Spinal cord (tissue), 10 donors: ENCODE measurements around the gene RTN4R. TPM values are rescaled to one million over a fixed set of nuclear protein-coding genes. Genes with fewer than 3 reads are reported as not detected.
A peak's percentile ranks its signal among the peaks of the same experiment; 100 is the strongest.
"Not testable (repeated sequence)": the region's sequence is repeated elsewhere in the genome, so short reads cannot be mapped to it uniquely, and the experiment has no call there.

ENCODE experiments used
- DNase-seq, 6 donors: peaks; one replicate each; pipeline versions ENCODE4 v3.0.0 to v3.0.0-alpha.2; 2013 to 2015; ENCODE audit warnings: low spot score in 6 of 6, low read depth in 4 of 6
- H3K27ac ChIP-seq: one replicate; pipeline ENCODE4 v1.5.1; 2013; ENCODE audit warnings: low read depth, low read length, control low read depth
- H3K27me3 ChIP-seq: one replicate; pipeline ENCODE4 v1.6.1; 2013; ENCODE audit warnings: low read length; ENCODE audit not compliant: control insufficient read depth, insufficient read depth
- H3K36me3 ChIP-seq: one replicate; pipeline ENCODE4 v1.6.1; 2013; ENCODE audit warnings: low read length; ENCODE audit not compliant: control insufficient read depth, insufficient read depth
- H3K4me1 ChIP-seq: one replicate; pipeline ENCODE4 v1.6.1; 2013; ENCODE audit warnings: low read length; ENCODE audit not compliant: control insufficient read depth, insufficient read depth
- H3K4me3 ChIP-seq: one replicate; pipeline ENCODE4 v1.5.1; 2013; ENCODE audit warnings: low read depth, low read length, control low read depth
- H3K9me3 ChIP-seq: one replicate; pipeline ENCODE4 v1.6.1; 2013; ENCODE audit warnings: low read length; ENCODE audit not compliant: control insufficient read depth, insufficient read depth
- WGBS: methylation state at CpG from one replicate; pipeline ENCODE4 v1.1.5; 2013; ENCODE audit warnings: missing lambda C conversion rate; ENCODE audit not compliant: insufficient coverage; 5-methylcytosine and 5-hydroxymethylcytosine counted together
- polyA plus RNA-seq, 2 donors: library from polyadenylated mRNA; unstranded; fragments of 120-200 nt; gene quantifications; one replicate each; pipeline ENCODE4 v1.2.1, GENCODE V29; 2013; ENCODE audit not compliant: insufficient read length in 2 of 2
- total RNA-seq, 2 donors: library from RNA; depleted of rRNA in 1 of 2; stranded (reverse); fragments of 120-200 nt in 1 of 2; fragments of >200 nt in 1 of 2; gene quantifications; one replicate each; pipeline versions ENCODE4 v1.2.3 to v1.2.4, GENCODE V29; 2013 to 2014
- donor health status: healthy.

Gene RTN4R
- total and polyA plus RNA-seq, 4 donors: 5.4 to 25.9 (median 16.6) TPM

DNA sequence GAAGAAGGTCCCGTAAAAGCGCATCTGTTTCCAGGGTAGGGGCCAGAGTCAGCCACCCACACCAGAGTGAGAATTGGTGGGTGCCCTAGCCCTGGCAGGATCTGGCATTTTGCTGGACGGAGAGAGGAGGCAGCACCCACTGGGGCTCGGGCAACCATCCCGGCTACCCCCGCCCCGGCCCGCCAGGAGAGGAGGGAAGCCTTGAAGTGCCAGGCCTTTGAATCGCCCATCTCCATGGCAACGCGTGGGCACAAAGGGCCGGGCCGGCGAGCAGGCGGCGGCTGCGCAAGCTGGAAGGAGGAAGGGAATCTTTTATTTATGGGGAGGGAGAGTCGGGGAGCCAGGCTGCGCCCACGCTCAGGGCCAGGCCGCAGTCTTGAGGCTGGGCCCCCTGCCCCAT is 12.0 kb upstream of the RTN4R start:
- not testable (repeated sequence) for H3K27me3 ChIP-seq, H3K27ac ChIP-seq, H3K4me3 ChIP-seq, H3K36me3 ChIP-seq, H3K9me3 ChIP-seq
- WGBS: 32% methylated on average over 3 of the region's 21 CpGs
- H3K4me1 ChIP-seq: peaks cover 34% of the 10 kb centered on the region
- DNase-seq: peak in 2 of 6 donors; percentile 83 to 91

DNA sequence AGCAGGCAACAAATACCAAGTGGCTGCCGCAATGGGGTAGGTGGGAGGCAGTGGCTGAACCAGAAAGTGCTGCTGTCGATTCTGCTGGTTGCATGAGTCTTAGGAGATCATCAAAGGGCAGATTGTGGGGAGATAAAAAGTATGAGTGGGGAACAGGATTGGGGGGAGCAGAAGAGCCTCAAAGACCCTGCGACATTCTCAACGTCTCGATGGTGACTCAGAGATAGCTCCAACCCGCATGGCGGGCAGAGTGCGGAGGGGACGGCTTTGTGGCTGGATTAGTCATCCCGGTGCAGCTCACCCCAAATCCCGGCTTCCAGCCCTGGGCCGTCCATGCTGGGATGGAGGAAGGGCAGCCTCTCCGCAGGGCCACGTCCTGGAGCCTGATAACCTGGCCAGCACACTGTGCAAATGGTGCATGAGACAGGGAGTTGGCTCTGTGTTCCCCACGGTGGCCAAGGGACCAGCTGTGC is 11.6 kb upstream of the RTN4R start:
- DNase-seq: no peak
- WGBS: 72% methylated on average over 15 of the region's 15 CpGs
- Histone ChIP-seq H3K4me1 (peaks cover 34% of the 10 kb centered on the region), H3K36me3 (no peaks in the 10 kb centered on the region), H3K27ac (no peak overlapping the region), H3K27me3 (no peaks in the 10 kb centered on the region), H3K4me3 (no peak overlapping the region), H3K9me3 (no peaks in the 10 kb centered on the region)

DNA sequence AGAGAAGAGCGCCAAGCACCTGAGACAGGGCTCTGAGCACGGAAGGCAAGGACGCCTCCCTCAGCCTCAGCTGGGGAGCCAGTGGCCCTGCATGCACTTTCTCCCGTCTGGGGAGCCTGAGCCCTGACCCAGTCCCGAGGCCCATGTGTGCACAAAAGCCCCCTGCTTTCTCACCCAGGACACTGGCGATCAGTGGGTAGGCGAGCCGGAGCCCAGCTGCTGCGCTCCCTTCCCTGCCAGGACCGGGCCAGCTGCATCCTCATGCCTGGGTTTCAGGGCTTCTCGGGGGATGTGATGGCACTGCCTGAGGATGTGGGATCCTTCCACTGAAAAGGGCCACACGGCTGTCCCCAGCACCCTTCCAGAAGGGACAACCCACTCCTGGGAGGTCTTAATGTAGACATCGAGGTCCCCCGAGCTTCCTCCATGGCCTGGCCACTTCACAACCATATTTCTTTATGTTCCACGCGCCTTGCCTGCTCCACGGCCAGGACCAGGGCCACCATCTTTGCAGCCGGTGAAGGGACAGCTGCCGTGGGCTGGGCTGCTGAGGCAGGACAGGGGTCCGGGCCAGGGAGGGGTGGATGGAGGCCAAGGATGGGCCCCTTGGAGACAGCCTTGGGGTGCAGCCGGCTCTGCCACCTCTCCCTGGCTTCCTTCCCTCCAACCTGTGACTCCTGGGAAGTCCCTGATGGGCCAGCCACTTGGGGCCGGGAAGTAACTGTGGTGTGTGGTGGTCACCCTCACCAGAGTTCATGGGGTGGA is 10.8 kb upstream of the RTN4R start:
- not testable (repeated sequence) for H3K27me3 ChIP-seq, H3K4me3 ChIP-seq, DNase-seq, H3K36me3 ChIP-seq, H3K27ac ChIP-seq, H3K9me3 ChIP-seq
- 69% methylated on average over 5 of the region's 22 CpGs for WGBS
- peaks cover 32% of the 10 kb centered on the region for H3K4me1 ChIP-seq

DNA sequence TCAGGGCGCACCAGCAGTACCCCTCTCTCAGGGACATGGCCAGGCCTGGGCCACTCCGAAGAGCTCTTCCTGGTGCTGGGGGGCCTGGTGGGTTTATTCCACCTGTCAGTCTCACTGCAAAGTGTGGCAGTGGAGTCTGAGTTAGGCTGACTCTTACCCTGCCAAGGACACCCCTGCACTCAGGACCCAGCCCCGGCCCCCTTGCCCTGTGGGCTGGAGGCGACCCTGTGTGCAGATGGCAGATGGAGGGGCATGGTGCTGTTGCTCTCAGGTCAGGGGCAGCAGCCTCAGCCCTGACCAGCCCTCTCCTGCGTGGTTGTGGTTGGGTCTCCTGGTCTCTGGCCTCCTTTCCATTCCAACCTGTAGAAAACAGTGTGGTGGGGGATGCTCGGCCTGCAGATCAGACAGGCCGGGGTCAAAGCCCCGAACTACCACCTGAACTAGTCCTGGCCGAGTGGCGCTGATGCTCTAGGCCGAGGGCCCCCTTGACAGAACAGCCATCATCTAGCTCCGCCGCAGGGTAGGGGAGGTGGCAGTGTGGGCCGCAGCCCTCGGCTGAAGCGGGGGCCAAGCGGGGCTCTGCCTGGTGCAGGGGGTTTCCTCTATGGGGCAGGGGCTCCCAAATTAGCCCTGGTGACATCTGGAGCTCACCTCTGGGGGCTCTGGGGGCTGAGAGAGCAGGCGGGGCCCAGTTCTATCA is 10.0 kb upstream of the RTN4R start:
- H3K4me1 ChIP-seq: peaks cover 31% of the 10 kb centered on the region
- not testable (repeated sequence) for H3K9me3 ChIP-seq, H3K4me3 ChIP-seq, H3K27me3 ChIP-seq, H3K27ac ChIP-seq, DNase-seq, H3K36me3 ChIP-seq
- WGBS: 91% methylated on average over 7 of the region's 18 CpGs

DNA sequence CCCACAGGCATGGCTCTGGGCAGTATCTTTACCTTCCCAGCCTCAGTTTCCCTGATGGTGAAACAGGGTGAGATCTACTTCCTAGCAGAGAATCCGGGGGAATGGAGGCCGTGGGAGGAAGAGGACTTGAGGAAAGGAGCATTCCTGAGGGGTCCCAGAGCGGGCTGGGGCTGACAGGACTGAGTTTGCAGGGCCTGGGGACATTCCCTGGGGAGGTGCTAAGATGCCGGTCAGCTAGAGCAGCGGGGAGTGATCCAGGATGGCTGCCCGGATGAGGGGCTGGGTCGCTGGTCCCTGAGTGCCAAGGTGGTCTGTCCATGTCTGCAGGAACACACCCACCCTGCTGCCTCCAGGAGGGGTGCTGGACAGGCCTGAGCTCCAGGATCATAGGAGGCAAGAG is 8.3 kb upstream of the RTN4R start:
- no peaks in the 10 kb centered on the region for H3K9me3 ChIP-seq
- H3K36me3 ChIP-seq: no peaks in the 10 kb centered on the region
- H3K4me3 ChIP-seq: no peak overlapping the region
- DNase-seq: no peak
- no peaks in the 10 kb centered on the region for H3K27me3 ChIP-seq
- no peak overlapping the region for H3K27ac ChIP-seq
- WGBS: 77% methylated on average over 7 of the region's 7 CpGs
- peaks cover 32% of the 10 kb centered on the region for H3K4me1 ChIP-seq

DNA sequence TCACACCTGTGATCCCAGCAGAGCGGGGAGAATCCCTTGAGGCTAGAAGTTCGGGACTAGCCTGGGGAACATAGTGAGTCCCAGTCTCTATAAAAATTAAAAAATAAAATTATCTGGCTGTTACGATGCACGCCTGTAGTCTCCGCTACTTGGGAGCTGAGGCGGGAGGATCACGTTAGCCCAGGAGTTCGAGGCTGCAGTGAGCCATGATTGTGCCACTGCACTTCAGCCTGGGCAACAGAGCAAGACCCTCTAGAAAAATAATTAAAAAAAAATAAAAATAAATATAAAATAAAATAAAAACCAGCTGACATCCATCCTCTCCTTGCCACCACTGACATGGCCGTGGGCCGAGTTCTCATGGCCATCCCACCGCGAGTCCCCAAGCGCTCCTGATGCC is 7.7 kb upstream of the RTN4R start:
- DNase-seq: no peak
- WGBS: 95% methylated on average over 10 of the region's 13 CpGs
- no peaks in the 10 kb centered on the region for H3K36me3 ChIP-seq
- H3K9me3 ChIP-seq: no peaks in the 10 kb centered on the region
- H3K4me1 ChIP-seq: peaks cover 27% of the 10 kb centered on the region
- no peak overlapping the region for H3K27ac ChIP-seq
- H3K27me3 ChIP-seq: no peaks in the 10 kb centered on the region
- no peak overlapping the region for H3K4me3 ChIP-seq

DNA sequence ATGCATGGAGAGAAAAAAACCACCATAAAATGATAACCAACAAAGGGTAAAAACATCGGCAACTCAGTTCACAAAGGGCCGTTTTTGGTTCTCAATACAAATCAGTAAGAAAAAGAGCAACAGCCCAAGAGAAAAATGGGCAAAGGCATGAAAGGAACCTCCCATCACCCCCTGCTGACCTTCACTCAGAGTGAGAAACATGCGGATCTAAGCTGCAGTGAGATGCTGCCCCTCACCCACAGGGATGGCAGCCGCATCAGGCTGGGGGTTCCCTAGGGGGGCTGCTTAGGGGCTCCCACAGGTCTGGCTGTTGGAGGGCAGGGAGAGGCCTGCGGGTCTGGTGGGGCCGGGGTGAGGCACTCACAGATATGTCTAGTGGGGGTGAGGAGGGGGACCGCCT is 7.2 kb upstream of the RTN4R start:
- WGBS: 33% methylated on average over 1 of the region's 7 CpGs
- not testable (repeated sequence) for H3K9me3 ChIP-seq, DNase-seq, H3K27me3 ChIP-seq, H3K4me3 ChIP-seq, H3K27ac ChIP-seq, H3K36me3 ChIP-seq
- H3K4me1 ChIP-seq: peaks cover 22% of the 10 kb centered on the region

DNA sequence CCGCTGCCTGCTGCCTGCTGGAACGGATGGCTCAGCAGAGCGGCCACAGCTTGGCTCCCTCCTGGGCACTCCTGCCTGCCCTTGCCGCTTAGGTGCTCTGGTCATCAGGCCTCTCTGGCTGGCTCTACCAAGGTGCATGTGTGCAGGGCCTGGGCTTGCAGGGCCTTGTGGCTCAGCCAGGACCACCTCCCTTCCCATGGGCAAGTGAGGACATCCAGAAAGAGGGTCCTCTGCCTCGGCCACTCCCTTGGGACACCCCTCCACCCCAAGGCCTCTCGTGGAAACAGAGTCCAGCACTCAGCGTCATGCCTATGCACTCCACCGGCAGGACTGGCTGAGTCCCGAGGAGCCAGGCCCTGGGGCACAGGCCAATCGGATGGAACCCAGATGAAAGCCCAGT is 6.3 kb upstream of the RTN4R start:
- not testable (repeated sequence) for H3K4me3 ChIP-seq, H3K27ac ChIP-seq, H3K36me3 ChIP-seq, H3K9me3 ChIP-seq, H3K27me3 ChIP-seq, DNase-seq
- peaks cover 15% of the 10 kb centered on the region for H3K4me1 ChIP-seq
- 93% methylated on average over 7 of the region's 10 CpGs for WGBS

DNA sequence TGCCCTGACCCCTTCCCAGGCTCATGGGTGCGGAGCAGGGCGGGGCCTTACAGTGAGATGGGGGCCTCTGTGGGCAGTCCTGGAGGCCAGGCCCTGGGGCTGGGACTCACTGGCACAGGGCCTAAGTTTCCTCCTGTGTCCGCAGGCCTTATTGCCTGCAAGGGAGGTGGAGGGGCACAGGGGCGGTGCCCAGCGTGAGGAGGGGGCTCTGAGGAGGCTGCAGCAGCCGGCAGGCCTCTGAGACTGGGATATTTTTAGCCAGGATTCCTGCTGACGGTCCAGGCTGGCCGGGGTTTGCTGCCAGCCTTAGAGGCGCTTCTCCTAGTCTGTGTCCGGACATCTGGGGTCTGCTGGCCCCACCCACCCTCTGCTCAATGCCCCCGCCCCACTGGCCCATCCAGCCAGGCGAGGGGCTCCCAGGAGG is 5.7 kb upstream of the RTN4R start:
- Histone ChIP-seq H3K9me3 (no peaks in the 10 kb centered on the region), H3K27me3 (no peaks in the 10 kb centered on the region), H3K27ac (no peak overlapping the region), H3K36me3 (no peaks in the 10 kb centered on the region), H3K4me3 (no peak overlapping the region), H3K4me1 (peaks cover 19% of the 10 kb centered on the region)
- 44% methylated on average over 10 of the region's 12 CpGs for WGBS
- DNase-seq: peak in 1 of 6 donors; percentile 56

DNA sequence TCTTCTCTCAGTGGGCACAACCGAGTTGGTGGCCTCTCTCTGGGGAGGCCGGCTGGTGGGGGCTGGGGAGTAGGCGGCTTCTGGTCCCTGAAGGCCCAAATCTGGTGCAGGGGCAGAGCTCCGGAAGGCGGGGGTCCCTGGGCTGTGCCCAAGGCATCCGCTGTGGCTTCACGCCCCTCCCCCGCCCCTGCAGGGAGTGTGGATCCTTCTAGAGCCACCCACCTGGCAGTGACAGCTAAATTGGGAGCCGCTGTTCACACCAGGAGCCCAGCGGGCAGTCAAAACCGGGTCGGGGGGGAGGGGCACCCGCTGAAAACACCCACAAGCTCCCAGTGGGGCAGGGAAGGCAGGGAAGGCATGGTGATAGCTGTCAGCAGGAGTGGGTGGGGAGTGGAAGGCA is 4.6 kb upstream of the RTN4R start:
- DNase-seq: no peak

More for the DNA sequence above, 4.6 kb upstream of the RTN4R start:
- H3K4me3 ChIP-seq: no peak overlapping the region
- 82% methylated on average over 12 of the region's 13 CpGs for WGBS
- no peaks in the 10 kb centered on the region for H3K36me3 ChIP-seq
- H3K27me3 ChIP-seq: no peaks in the 10 kb centered on the region
- H3K27ac ChIP-seq: no peak overlapping the region
- H3K9me3 ChIP-seq: no peaks in the 10 kb centered on the region
- peaks cover 24% of the 10 kb centered on the region for H3K4me1 ChIP-seq
